Activated CD8-positive, alpha-beta memory T cell treated with anti-CD3 and anti-CD28 coated beads, Interleukin-2, amount 10 ng/mL, durations not matched to agents 7 days and 5 days (primary cell): Measurements from ENCODE around the gene BCAT1. TPM values are rescaled to one million over a fixed set of nuclear protein-coding genes. Genes with fewer than 3 reads are reported as not detected.
"Not testable (repeated sequence)": the region's sequence is repeated elsewhere in the genome, so short reads cannot be mapped to it uniquely, and the experiment has no call there.

ENCODE experiments used
- ATAC-seq: fragments of 150-1000 bp; cut with Tn5 transposase; one replicate; pipeline ENCODE4 v1.10.0; 2021; ENCODE audit warnings: moderate library complexity
- CTCF ChIA-PET: fragments of 350-600 bp; sonication (Branson Sonifier 250); formaldehyde crosslinking; loops from one replicate; lab custom pipeline; 2021; ENCODE audit warnings: antibody characterized with exemption; lab: Charles Lee
- DNase-seq: peaks from one replicate; pipeline ENCODE4 v3.0.0-alpha.2; 2020
- H3K27ac Mint-ChIP-seq: one replicate; pipeline ENCODE4 v1.8.0; 2021; ENCODE audit warnings: mild to moderate bottlenecking, mixed read lengths
- H3K27me3 Mint-ChIP-seq: one replicate; pipeline ENCODE4 v1.8.0; 2021; ENCODE audit warnings: mixed read lengths
- H3K36me3 Mint-ChIP-seq: one replicate; pipeline ENCODE4 v1.8.0; 2021; ENCODE audit warnings: mild to moderate bottlenecking, mixed read lengths
- H3K4me1 Mint-ChIP-seq: one replicate; pipeline ENCODE4 v1.8.0; 2021; ENCODE audit warnings: mixed read lengths
- H3K4me3 Mint-ChIP-seq: one replicate; pipeline ENCODE4 v1.8.0; 2021; ENCODE audit warnings: mild to moderate bottlenecking, moderate library complexity, mixed read lengths
- H3K9me3 Mint-ChIP-seq: one replicate; pipeline ENCODE4 v1.8.0; 2022; ENCODE audit warnings: low read depth, mixed read lengths
- total RNA-seq, 2 experiments: library from RNA; stranded (reverse); gene quantifications; one replicate each; pipeline ENCODE4 v1.2.3, GENCODE V29; 2021

Gene BCAT1
- total RNA-seq, 2 experiments from 2014 or later, result 18.9 to 48.3 TPM

GRCh38 chr12:24820872-24821271 is 128.0 kb downstream of the BCAT1 start:
- CTCF ChIA-PET, result no interaction called here
- H3K9me3 Mint-ChIP-seq, result peaks cover 4% of the 10 kb centered on the region
- no peak overlapping the region for H3K27ac Mint-ChIP-seq
- no peak overlapping the region for H3K4me3 Mint-ChIP-seq
- H3K27me3 Mint-ChIP-seq, result no peaks in the 10 kb centered on the region
- H3K4me1 Mint-ChIP-seq, result peaks cover 26% of the 10 kb centered on the region
- no peak for ATAC-seq
- DNase-seq, result no peak
- peaks cover 43% of the 10 kb centered on the region for H3K36me3 Mint-ChIP-seq

GRCh38 chr12:24818351-24818750 is 130.6 kb downstream of the BCAT1 start:
- peaks cover 35% of the 10 kb centered on the region for H3K36me3 Mint-ChIP-seq

GRCh38 chr12:24815114-24815423 is 133.8 kb downstream of the BCAT1 start:
- DNase-seq (no peak), ATAC-seq (no peak)
- peaks cover 21% of the 10 kb centered on the region for H3K4me1 Mint-ChIP-seq
- no peaks in the 10 kb centered on the region for H3K27me3 Mint-ChIP-seq
- H3K4me3 Mint-ChIP-seq, result peak overlapping the region; percentile 71
- H3K27ac Mint-ChIP-seq, result peak overlapping the region; percentile 90
- peaks cover 34% of the 10 kb centered on the region for H3K36me3 Mint-ChIP-seq
- CTCF ChIA-PET, result interaction anchor here (1.3 kb wide), 1 partner anchor 23 kb away, joined by 6 read pairs; no protein-coding TSS in a partner anchor
- H3K9me3 Mint-ChIP-seq, result no peaks in the 10 kb centered on the region

More at GRCh38 chr12:24818351-24818750, 130.6 kb downstream of the BCAT1 start:
- no peak for DNase-seq
- CTCF ChIA-PET, result interaction anchor here (1.0 kb wide), 1 partner anchor 23 kb away, joined by 3 read pairs; no protein-coding TSS in a partner anchor
- H3K4me3 Mint-ChIP-seq, result no peak overlapping the region
- H3K4me1 Mint-ChIP-seq, result peaks cover 39% of the 10 kb centered on the region
- H3K27me3 Mint-ChIP-seq, result no peaks in the 10 kb centered on the region
- ATAC-seq, result no peak
- H3K9me3 Mint-ChIP-seq, result no peaks in the 10 kb centered on the region
- no peak overlapping the region for H3K27ac Mint-ChIP-seq

- CTCF ChIA-PET, result interaction anchor here (1.0 to 1.3 kb wide), 3 partner anchors 19 to 89 kb away, joined by 3 to 6 read pairs (median 3); no protein-coding TSS in a partner anchor
- Mint-ChIP-seq H3K27ac (peak overlapping the region; percentile 90), H3K4me3 (peak overlapping the region; percentile 71), H3K27me3 (no peaks in the 10 kb centered on the region), H3K9me3 (no peaks in the 10 kb centered on the region), H3K4me1 (peaks cover 21% of the 10 kb centered on the region), H3K36me3 (peaks cover 34% of the 10 kb centered on the region)
- peak; percentile 75 for ATAC-seq
- no peak for DNase-seq
Measured at GRCh38 chr12:24814379-24815113, 134.4 kb downstream of the BCAT1 start.

- Mint-ChIP-seq H3K36me3 (peaks cover 30% of the 10 kb centered on the region), H3K9me3 (peaks cover 7% of the 10 kb centered on the region), H3K4me3 (no peak overlapping the region), H3K4me1 (peaks cover 19% of the 10 kb centered on the region), H3K27ac (no peak overlapping the region), H3K27me3 (no peaks in the 10 kb centered on the region)
- DNase-seq (no peak), ATAC-seq (no peak)
- CTCF ChIA-PET, result no interaction called here
Measured at GRCh38 chr12:24810378-24810777, 138.5 kb downstream of the BCAT1 start.

- DNase-seq, CTCF ChIA-PET, H3K4me1 Mint-ChIP-seq, H3K4me3 Mint-ChIP-seq, ATAC-seq, H3K27ac Mint-ChIP-seq, H3K27me3 Mint-ChIP-seq: not testable (repeated sequence)
- peaks cover 14% of the 10 kb centered on the region for H3K9me3 Mint-ChIP-seq
- peaks cover 39% of the 10 kb centered on the region for H3K36me3 Mint-ChIP-seq
Measured at GRCh38 chr12:24809306-24809705, 139.6 kb downstream of the BCAT1 start.

- CTCF ChIA-PET, result no interaction called here
- H3K36me3 Mint-ChIP-seq, result peaks cover 39% of the 10 kb centered on the region
- H3K27ac Mint-ChIP-seq, result no peak overlapping the region
- no peaks in the 10 kb centered on the region for H3K27me3 Mint-ChIP-seq
- peaks cover 15% of the 10 kb centered on the region for H3K9me3 Mint-ChIP-seq
- ATAC-seq (no peak), DNase-seq (no peak)
- H3K4me1 Mint-ChIP-seq, result peaks cover 7% of the 10 kb centered on the region
- no peak overlapping the region for H3K4me3 Mint-ChIP-seq
Measured at GRCh38 chr12:24808651-24809050, 140.2 kb downstream of the BCAT1 start.

- CTCF ChIA-PET, result no interaction called here
- Mint-ChIP-seq H3K36me3 (peaks cover 42% of the 10 kb centered on the region), H3K27ac (no peak overlapping the region), H3K27me3 (no peaks in the 10 kb centered on the region), H3K4me3 (no peak overlapping the region), H3K4me1 (peaks cover 14% of the 10 kb centered on the region), H3K9me3 (peaks cover 25% of the 10 kb centered on the region)
- DNase-seq (no peak), ATAC-seq (no peak)
Measured at GRCh38 chr12:24806386-24806785, 142.5 kb downstream of the BCAT1 start.

GRCh38 chr12:24803430-24804245 is 145.3 kb downstream of the BCAT1 start:
- ATAC-seq, result peak; percentile 23

GRCh38 chr12:24798335-24798734 is 150.6 kb downstream of the BCAT1 start:
- ATAC-seq (peak; percentile 48), DNase-seq (no peak)

More at GRCh38 chr12:24803430-24804245, 145.3 kb downstream of the BCAT1 start:
- Mint-ChIP-seq H3K4me1 (peaks cover 17% of the 10 kb centered on the region), H3K27me3 (no peaks in the 10 kb centered on the region), H3K4me3 (no peak overlapping the region), H3K27ac (peak overlapping the region; percentile 54), H3K9me3 (peaks cover 21% of the 10 kb centered on the region), H3K36me3 (peaks cover 36% of the 10 kb centered on the region)
- CTCF ChIA-PET, result interaction anchor here (0.9 to 1.3 kb wide), 3 partner anchors 35 to 103 kb away, joined by 3 read pairs; no protein-coding TSS in a partner anchor
- DNase-seq, result no peak

GRCh38 chr12:24797901-24798300 is 151.0 kb downstream of the BCAT1 start:
- Mint-ChIP-seq H3K4me1 (peaks cover 27% of the 10 kb centered on the region), H3K27me3 (no peaks in the 10 kb centered on the region), H3K4me3 (no peak overlapping the region), H3K27ac (no peak overlapping the region), H3K9me3 (peaks cover 3% of the 10 kb centered on the region), H3K36me3 (peaks cover 17% of the 10 kb centered on the region)
- DNase-seq, result no peak
- no peak for ATAC-seq
- CTCF ChIA-PET, result no interaction called here

More at GRCh38 chr12:24798335-24798734, 150.6 kb downstream of the BCAT1 start:
- CTCF ChIA-PET, result no interaction called here
- Mint-ChIP-seq H3K36me3 (peaks cover 22% of the 10 kb centered on the region), H3K9me3 (peaks cover 7% of the 10 kb centered on the region), H3K27ac (no peak overlapping the region), H3K27me3 (no peaks in the 10 kb centered on the region), H3K4me3 (no peak overlapping the region), H3K4me1 (peaks cover 31% of the 10 kb centered on the region)

- CTCF ChIA-PET, result interaction anchor here (1.0 to 1.3 kb wide), 2 partner anchors 25 to 42 kb away, joined by 3 to 4 read pairs; no protein-coding TSS in a partner anchor
- ATAC-seq (no peak), DNase-seq (no peak)
- Mint-ChIP-seq H3K9me3 (peaks cover 2% of the 10 kb centered on the region), H3K4me1 (peaks cover 27% of the 10 kb centered on the region), H3K4me3 (no peak overlapping the region), H3K27me3 (no peaks in the 10 kb centered on the region), H3K36me3 (peaks cover 10% of the 10 kb centered on the region), H3K27ac (no peak overlapping the region)
Measured at GRCh38 chr12:24796876-24797275, 152.0 kb downstream of the BCAT1 start.

GRCh38 chr12:24795699-24796347 is 153.1 kb downstream of the BCAT1 start:
- CTCF ChIA-PET, result interaction anchor here (0.7 to 1.5 kb wide), 7 partner anchors 14 to 1219 kb away, joined by 3 to 4 read pairs (median 3); no protein-coding TSS in a partner anchor

More at GRCh38 chr12:24795699-24796347, 153.1 kb downstream of the BCAT1 start:
- ATAC-seq, result peak; percentile 89
- peak; percentile 46 for DNase-seq
- Mint-ChIP-seq H3K27ac (peak overlapping the region; percentile 86), H3K9me3 (no peaks in the 10 kb centered on the region), H3K4me1 (peaks cover 32% of the 10 kb centered on the region), H3K4me3 (peak overlapping the region; percentile 75), H3K27me3 (no peaks in the 10 kb centered on the region), H3K36me3 (peaks cover 8% of the 10 kb centered on the region)
